Neural cell (in vitro differentiated cells): ENCODE results near the gene PTPRF. TPM values are rescaled to one million over a fixed set of nuclear protein-coding genes. Genes with fewer than 3 reads are reported as not detected.

Experiments
- H2AFZ ChIP-seq: fragments of 200-600, 300-800 bp; sonication (generic), shearing (Covaris generic); 2 replicates; pipeline ENCODE4 v1.6.0; 2014; ENCODE audit warnings: low read depth, mild to moderate bottlenecking, antibody characterized with exemption, low read length, moderate library complexity
- H3F3A ChIP-seq: fragments of 200-600 bp; shearing (Covaris generic); 2 replicates; pipeline ENCODE4 v1.6.1; 2016; ENCODE audit warnings: mild to moderate bottlenecking, moderate library complexity, mixed read lengths, antibody characterized with exemption, low read length; ENCODE audit not compliant: insufficient read depth, poor library complexity, severe bottlenecking
- H3K27ac ChIP-seq: fragments of 200-600, 300-800 bp; sonication (generic), shearing (Covaris generic); 2 replicates; pipeline ENCODE4 v1.5.1; 2014; ENCODE audit warnings: mild to moderate bottlenecking, low read length, moderate library complexity
- H3K27me3 ChIP-seq: fragments of 300-800, 200-600 bp; sonication (generic), shearing (Covaris generic); 2 replicates; pipeline ENCODE4 v1.6.0; 2014; ENCODE audit warnings: mild to moderate bottlenecking, low read depth, low read length, moderate library complexity; ENCODE audit not compliant: insufficient read depth
- H3K36me3 ChIP-seq: fragments of 300-800, 200-600 bp; sonication (generic), shearing (Covaris generic); 2 replicates; pipeline ENCODE4 v1.5.1; 2014; ENCODE audit warnings: mild to moderate bottlenecking, antibody characterized with exemption, low read length, moderate library complexity; ENCODE audit not compliant: insufficient read depth
- H3K4me2 ChIP-seq: fragments of 300-800, 200-600 bp; sonication (generic), shearing (Covaris generic); 2 replicates; pipeline ENCODE4 v1.6.0; 2014; ENCODE audit warnings: mild to moderate bottlenecking, low read length
- H3K4me3 ChIP-seq: fragments of 300-800, 200-600 bp; sonication (generic), shearing (Covaris generic); 2 replicates; pipeline ENCODE4 v1.5.1; 2014; ENCODE audit warnings: mild to moderate bottlenecking, low read length, moderate library complexity
- H3K79me2 ChIP-seq: fragments of 200-600 bp; shearing (Covaris generic); replicated peaks from 2 replicates; pipeline ENCODE4 v1.6.0; 2014; ENCODE audit warnings: mild to moderate bottlenecking, low read length, moderate library complexity; ENCODE audit not compliant: insufficient read depth
- H3K9ac ChIP-seq: fragments of 300-800, 200-600 bp; sonication (generic), shearing (Covaris generic); 2 replicates; pipeline ENCODE4 v1.6.1; 2016; ENCODE audit warnings: mild to moderate bottlenecking, low read length, mixed read lengths
- H3K9me2 ChIP-seq: fragments of 200-600 bp; shearing (Covaris generic); 2 replicates; pipeline ENCODE4 v1.6.1; 2016; ENCODE audit warnings: mild to moderate bottlenecking, low read length, mixed read lengths; ENCODE audit not compliant: insufficient read depth
- H3K9me3 ChIP-seq: fragments of 200-600, 300-800 bp; sonication (generic), shearing (Covaris generic); 2 replicates; pipeline ENCODE4 v1.6.1; 2016; ENCODE audit warnings: mild to moderate bottlenecking, mixed run types, low read length, moderate library complexity, mixed read lengths
- H4K20me1 ChIP-seq: fragments of 200-600 bp; shearing (Covaris generic); 2 replicates; pipeline ENCODE4 v1.6.1; 2016; ENCODE audit warnings: mild to moderate bottlenecking, mixed run types; ENCODE audit not compliant: insufficient read depth
- CTCF ChIP-seq: fragments of 450-650 bp; IDR thresholded peaks from 2 replicates; pipeline ENCODE4 v1.5.1; 2014; ENCODE audit warnings: antibody characterized with exemption, mild to moderate bottlenecking, moderate library complexity; ENCODE audit not compliant: poor library complexity, severe bottlenecking
- EP300 ChIP-seq: fragments of 450-650 bp; conservative IDR thresholded peaks from 2 replicates; pipeline ENCODE4 v1.6.1; 2014; ENCODE audit warnings: antibody characterized with exemption, mild to moderate bottlenecking, moderate library complexity; ENCODE audit not compliant: poor library complexity, severe bottlenecking
- EZH2 ChIP-seq: fragments of 200-600, 300-800 bp; shearing (Covaris generic), sonication (generic); IDR thresholded peaks from 2 replicates; pipeline ENCODE4 v1.6.1; 2014; ENCODE audit warnings: antibody characterized with exemption, low read length, borderline replicate concordance, mild to moderate bottlenecking; ENCODE audit not compliant: insufficient read depth, poor library complexity, severe bottlenecking
- MXI1 ChIP-seq: fragments of 450-650 bp; conservative IDR thresholded peaks from 2 replicates; pipeline ENCODE4 v1.6.1; 2014; ENCODE audit warnings: antibody characterized with exemption, mild to moderate bottlenecking; ENCODE audit not compliant: poor library complexity, severe bottlenecking
- POLR2AphosphoS5 ChIP-seq: IDR thresholded peaks from 2 replicates; pipeline ENCODE4 v1.6.1; 2012
- RAD21 ChIP-seq: fragments of 450-650 bp; conservative IDR thresholded peaks from 2 replicates; pipeline ENCODE4 v1.6.1; 2014; ENCODE audit warnings: antibody characterized with exemption, mild to moderate bottlenecking, moderate library complexity
- REST ChIP-seq: IDR thresholded peaks from 2 replicates; pipeline ENCODE4 v1.6.1; 2012; ENCODE audit warnings: borderline replicate concordance
- SMC3 ChIP-seq: fragments of 450-650 bp; conservative IDR thresholded peaks from 2 replicates; pipeline ENCODE4 v1.6.1; 2014; ENCODE audit warnings: antibody characterized with exemption, mild to moderate bottlenecking, moderate library complexity; ENCODE audit not compliant: poor library complexity
- TAF1 ChIP-seq: IDR thresholded peaks from 2 replicates; pipeline ENCODE4 v1.6.1; 2012; ENCODE audit warnings: low read depth
- polyA plus RNA-seq: library from polyadenylated mRNA; depleted of rRNA; stranded (reverse); fragments of >200 nt; gene quantifications from 2 replicates; pipeline ENCODE4 v1.2.3, GENCODE V29; 2014

The PTPRF gene
- polyA plus RNA-seq, 1 donor from 2014 or later, result 66.6 TPM

GRCh38 chr1:43503534-43503933 is 27.1 kb upstream of the PTPRF start:
- H3K4me2 ChIP-seq, result no peak overlapping the region
- no peak for TF ChIP-seq SMC3
- no peak for TF ChIP-seq RAD21
- no peak for TF ChIP-seq POLR2AphosphoS5
- TF ChIP-seq MXI1, result no peak
- no peak for TF ChIP-seq EP300
- TF ChIP-seq CTCF, result no peak
- TF ChIP-seq EZH2, result no peak
- TF ChIP-seq REST, result no peak
- TF ChIP-seq TAF1, result no peak
- no peaks in the 10 kb centered on the region for H3F3A ChIP-seq
- no peaks in the 10 kb centered on the region for H3K27me3 ChIP-seq
- H3K9ac ChIP-seq, result no peak overlapping the region
- H3K4me3 ChIP-seq, result no peak overlapping the region
- no peak overlapping the region for H2AFZ ChIP-seq
- H4K20me1 ChIP-seq, result no peaks in the 10 kb centered on the region
- H3K27ac ChIP-seq, result no peak overlapping the region
- H3K9me2 ChIP-seq, result no peaks in the 10 kb centered on the region
- H3K9me3 ChIP-seq, result no peaks in the 10 kb centered on the region
- no peaks in the 10 kb centered on the region for H3K36me3 ChIP-seq
- no peaks in the 10 kb centered on the region for H3K79me2 ChIP-seq

GRCh38 chr1:43505077-43505780 is 25.5 kb upstream of the PTPRF start:
- H3K9me3 ChIP-seq, result no peaks in the 10 kb centered on the region

More at GRCh38 chr1:43505077-43505780, 25.5 kb upstream of the PTPRF start:
- no peaks in the 10 kb centered on the region for H3K79me2 ChIP-seq
- no peak for TF ChIP-seq SMC3
- TF ChIP-seq RAD21, result no peak
- TF ChIP-seq REST, result no peak
- TF ChIP-seq MXI1, result no peak
- TF ChIP-seq TAF1, result no peak
- no peaks in the 10 kb centered on the region for H3K27me3 ChIP-seq
- H3K27ac ChIP-seq, result no peak overlapping the region
- H4K20me1 ChIP-seq, result no peaks in the 10 kb centered on the region
- no peak overlapping the region for H3K4me2 ChIP-seq
- no peaks in the 10 kb centered on the region for H3F3A ChIP-seq
- no peak overlapping the region for H2AFZ ChIP-seq
- no peak overlapping the region for H3K9ac ChIP-seq
- no peak overlapping the region for H3K4me3 ChIP-seq
- H3K9me2 ChIP-seq, result no peaks in the 10 kb centered on the region
- no peaks in the 10 kb centered on the region for H3K36me3 ChIP-seq
